HCT116 (cell line): Measurements from ENCODE around the gene OR1J1. TPM values are rescaled to one million over a fixed set of nuclear protein-coding genes. Genes with fewer than 3 reads are reported as not detected.

Experiments
- ATAC-seq: fragments of 200-7000 bp; cut with Tn5 transposase; 2 replicates; pipeline ENCODE4 v1.9.1; 2020; ENCODE audit warnings: mild to moderate bottlenecking, moderate library complexity
- Bru-seq: library from RNA; stranded (reverse); fragments of 400-500 nt; gene quantifications from one replicate; lab custom pipeline; 2021; lab: Mats Ljungman, UMichigan
- BruChase-seq, 2 experiments: library from RNA; stranded (reverse); fragments of 400-500 nt; gene quantifications; one replicate each; lab custom pipeline; 2021; lab: Mats Ljungman, UMichigan
- BruUV-seq: library from RNA; stranded (reverse); fragments of 400-500 nt; replicated peaks from 2 replicates; lab custom pipeline; 2021; lab: Mats Ljungman, UMichigan
- CTCF ChIA-PET: fragments of 300-600 bp; sonication (Branson Sonifier 250); formaldehyde crosslinking; loops from one replicate; lab custom pipeline; 2021; ENCODE audit warnings: antibody characterized with exemption; lab: Charles Lee
- POLR2A ChIA-PET: fragments of 300-600, 350-600 bp; sonication (Branson Sonifier 250); formaldehyde crosslinking; loops from one replicate; lab custom pipeline; 2021; ENCODE audit warnings: antibody characterized with exemption; lab: Charles Lee
- RAD21 ChIA-PET, 2 experiments: fragments of 300-600 bp; sonication (Branson Sonifier 250); formaldehyde crosslinking; loops; one replicate each; lab custom pipeline; 2023; ENCODE audit warnings: low total read pairs in 2 of 2; ENCODE audit not compliant: uncharacterized antibody in 2 of 2, unreplicated experiment in 2 of 2, low non-redundant PET in 1 of 2; lab: Charles Lee
- DNase-seq: peaks from one replicate; pipeline ENCODE4 v3.0.0-alpha.2; 2010; ENCODE audit warnings: low read depth, low spot score
- H2AFZ ChIP-seq: fragments of 200-600 bp; shearing (Covaris generic), sonication (generic); 2 replicates; pipeline ENCODE4 v1.6.1; 2017; ENCODE audit warnings: low read depth, mixed run types, mixed read lengths, antibody characterized with exemption, low read length; ENCODE audit not compliant: poor library complexity, severe bottlenecking
- H3K27ac ChIP-seq: 2 replicates; pipeline ENCODE4 v1.5.1; 2012; ENCODE audit warnings: low read depth, low read length
- H3K27me3 ChIP-seq: fragments of 200-600 bp; sonication (generic); 2 replicates; pipeline ENCODE4 v1.6.1; 2016; ENCODE audit warnings: mixed run types, low read length, mixed read lengths; ENCODE audit not compliant: insufficient read depth
- H3K36me3 ChIP-seq, 2 experiments: fragments of 200-500 bp in 1 of 2; fragments of 200-600 bp in 1 of 2; sonication (Bioruptor generic) in 1 of 2; sonication (generic) in 1 of 2; 2 replicates each; pipeline versions ENCODE4 v1.5.1 to v1.6.1; 2014 to 2016; ENCODE audit warnings: low read length in 2 of 2, inconsistent platforms in 1 of 2, mixed read lengths in 1 of 2, mixed run types in 1 of 2; ENCODE audit not compliant: insufficient read depth in 2 of 2, control insufficient read depth in 1 of 2
- H3K4me1 ChIP-seq, 2 experiments: fragments of 200-600 bp in 1 of 2; sonication (generic) in 1 of 2; 2 replicates each; pipeline versions ENCODE4 v1.5.1 to v1.6.1; 2012 to 2017; ENCODE audit warnings: low read length in 2 of 2, inconsistent platforms in 1 of 2, mild to moderate bottlenecking in 1 of 2, mixed read lengths in 1 of 2, mixed run types in 1 of 2, moderate library complexity in 1 of 2; ENCODE audit not compliant: insufficient read depth in 2 of 2, control insufficient read depth in 1 of 2
- H3K4me2 ChIP-seq: fragments of 200-600 bp; sonication (generic); 2 replicates; pipeline ENCODE4 v1.6.1; 2017; ENCODE audit warnings: mixed run types, low read length, mixed read lengths
- H3K4me3 ChIP-seq, 2 experiments: fragments of 200-600 bp in 1 of 2; sonication (generic) in 1 of 2; replicated peaks in 1 of 2; 2 replicates each; pipeline ENCODE4 v1.5.1; 2011 to 2016; ENCODE audit warnings: low read length in 2 of 2, control low read depth in 1 of 2, low read depth in 1 of 2, mild to moderate bottlenecking in 1 of 2, mixed read lengths in 1 of 2, mixed run types in 1 of 2
- H3K79me2 ChIP-seq: fragments of 200-600 bp; sonication (generic); 2 replicates; pipeline ENCODE4 v1.6.1; 2017; ENCODE audit warnings: mild to moderate bottlenecking, mixed run types, low read length, moderate library complexity, mixed read lengths; ENCODE audit not compliant: insufficient read depth
- H3K9ac ChIP-seq: fragments of 200-600 bp; sonication (generic); 2 replicates; pipeline ENCODE4 v1.6.1; 2016; ENCODE audit warnings: low read length, mixed read lengths
- H3K9me2 ChIP-seq: fragments of 200-600 bp; sonication (generic), shearing (Covaris generic); 2 replicates; pipeline ENCODE4 v1.6.1; 2017; ENCODE audit warnings: mixed run types, mild to moderate bottlenecking, moderate library complexity; ENCODE audit not compliant: insufficient read depth
- H3K9me3 ChIP-seq, 2 experiments: fragments of 200-500 bp in 1 of 2; fragments of 200-600 bp in 1 of 2; sonication (Bioruptor generic) in 1 of 2; sonication (generic) in 1 of 2; 2 replicates each; pipeline ENCODE4 v1.6.1; 2014 to 2017; ENCODE audit warnings: low read length in 2 of 2, mixed read lengths in 2 of 2, inconsistent platforms in 1 of 2, low read depth in 1 of 2, mild to moderate bottlenecking in 1 of 2, mixed run types in 1 of 2, moderate library complexity in 1 of 2; ENCODE audit not compliant: control insufficient read depth in 1 of 2, insufficient read depth in 1 of 2
- H4K20me1 ChIP-seq: fragments of 200-600 bp; sonication (generic), shearing (Covaris generic); 2 replicates; pipeline ENCODE4 v1.6.1; 2017; ENCODE audit warnings: mixed run types, mild to moderate bottlenecking, moderate library complexity; ENCODE audit not compliant: insufficient read depth
- FOSL1 ChIP-seq: IDR thresholded peaks from 2 replicates; pipeline ENCODE4 v1.6.1; 2012; ENCODE audit warnings: low read depth
- SP1 ChIP-seq: IDR thresholded peaks from 2 replicates; pipeline ENCODE4 v1.6.1; 2012; ENCODE audit warnings: low read depth
- intact Hi-C: fragments of 100-400 bp; cut with micrococcal nuclease; formaldehyde crosslinking; loops from 2 replicates; pipeline ENCODE4 v1.10.0; 2022
- long read RNA-seq: library from polyadenylated mRNA; unstranded; transcript quantifications from one replicate; pipeline ENCODE4 v2.0.0, GENCODE V29; 2021; ENCODE audit not compliant: unreplicated experiment
- polyA plus RNA-seq: library from polyadenylated mRNA; unstranded; fragments of >200 nt; gene quantifications from 2 replicates; pipeline ENCODE4 v1.2.1, GENCODE V29; 2012; ENCODE audit warnings: missing spikeins
- total RNA-seq: library from RNA; stranded (reverse); gene quantifications from one replicate; pipeline ENCODE4 v1.2.1, GENCODE V29; 2021; ENCODE audit not compliant: unreplicated experiment
- TF ChIP-seq, protein P1 (sequence below): IDR thresholded peaks from 2 replicates; pipeline ENCODE4 v1.6.1; 2011; ENCODE audit warnings: mild to moderate bottlenecking, low read length, moderate library complexity; ENCODE audit not compliant: insufficient replicate concordance; ENCODE audit errors: extremely low read depth

OR1J1 gene, protein sequence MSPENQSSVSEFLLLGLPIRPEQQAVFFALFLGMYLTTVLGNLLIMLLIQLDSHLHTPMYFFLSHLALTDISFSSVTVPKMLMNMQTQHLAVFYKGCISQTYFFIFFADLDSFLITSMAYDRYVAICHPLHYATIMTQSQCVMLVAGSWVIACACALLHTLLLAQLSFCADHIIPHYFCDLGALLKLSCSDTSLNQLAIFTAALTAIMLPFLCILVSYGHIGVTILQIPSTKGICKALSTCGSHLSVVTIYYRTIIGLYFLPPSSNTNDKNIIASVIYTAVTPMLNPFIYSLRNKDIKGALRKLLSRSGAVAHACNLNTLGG
- not detected for total RNA-seq
- polyA plus RNA-seq: not detected in 2 replicates
- not detected for Bru-seq, nascent RNA
- not detected for BruChase-seq, experiment 1, labeled RNA remaining after a 6-hour chase
- BruChase-seq, experiment 2, labeled RNA remaining after a 2-hour chase: not detected
- long read RNA-seq: 0 reads

DNA sequence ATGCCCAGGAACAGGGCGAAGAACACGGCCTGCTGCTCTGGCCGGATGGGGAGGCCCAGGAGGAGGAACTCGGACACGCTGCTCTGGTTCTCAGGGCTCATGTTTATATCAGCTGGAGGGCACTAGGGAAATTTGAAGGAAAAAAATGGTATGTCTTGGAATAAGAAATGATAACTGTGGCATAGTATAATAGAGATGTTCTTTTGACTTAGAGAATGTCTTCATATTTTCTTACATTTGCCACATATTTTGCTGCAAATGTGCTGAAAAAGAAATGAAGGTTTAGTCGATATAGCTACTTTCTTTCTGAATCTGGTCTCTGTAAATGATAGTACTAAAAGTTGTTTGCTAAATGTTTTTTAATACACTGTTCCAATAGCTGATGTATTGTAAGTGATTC lies at the start of gene OR1J1:
Gene OR1J1, minus strand, starts transcription at position 101 of the 400 bp plus-strand sequence. Its CDS starts 0 bp downstream, at position 101.
- ChIA-PET RAD21 (no interaction called here), CTCF (no interaction called here), POLR2A (no interaction called here)
- no TSS peak for BruUV-seq
- ATAC-seq (no peak), DNase-seq (no peak)
- Histone ChIP-seq H3K9ac (no peak within 1 kb of the TSS), H3K36me3 (no peaks in the 10 kb centered on the region), H3K9me3 (no peaks in the 10 kb centered on the region), H3K27me3 (0 out of 2 replicates have a peak, but pooled peaks cover 19% of the 10 kb centered on the region), H2AFZ (no peak within 1 kb of the TSS), H4K20me1 (no peaks in the 10 kb centered on the region), H3K4me3 (no peak within 1 kb of the TSS), H3K4me2 (no peak within 1 kb of the TSS), H3K79me2 (no peaks in the 10 kb centered on the region), H3K9me2 (no peaks in the 10 kb centered on the region), H3K27ac (no peak within 1 kb of the TSS), H3K4me1 (no peaks in the 10 kb centered on the region)
- no peak for TF ChIP-seq FOSL1
- no peak for TF ChIP-seq SP1
- intact Hi-C loops: no loop called here

DNA sequence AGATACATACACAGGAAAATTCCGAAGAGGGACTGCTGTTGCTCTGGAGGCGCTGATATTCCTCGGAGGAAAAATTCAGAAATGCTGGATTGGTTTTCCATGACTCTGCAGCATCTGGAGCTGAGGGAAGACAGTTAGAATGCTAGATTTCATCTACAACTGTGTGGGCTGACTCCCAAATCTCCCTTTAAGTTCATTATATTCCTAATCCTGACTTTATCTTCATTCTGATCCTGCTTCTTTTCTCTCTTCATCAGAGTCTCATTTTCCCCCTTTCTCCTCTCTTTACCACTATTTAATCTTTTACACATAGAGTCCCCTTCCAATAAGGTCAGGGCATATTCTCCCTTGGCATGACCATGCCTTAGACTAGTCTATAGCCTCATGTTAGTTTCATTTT lies 49.5 kb upstream of the OR1J1 start, which contains the start of gene OR1N1:
Gene OR1N1, minus strand, starts transcription at position 101 of the 400 bp plus-strand sequence. Its CDS starts 0 bp downstream, at position 101.
- no peak within 1 kb of the TSS for H3K9ac ChIP-seq
- H3K27me3 ChIP-seq: peaks cover 24% of the 10 kb centered on the region; the same call in 1 of the 2 replicates
- no peaks in the 10 kb centered on the region for H3K79me2 ChIP-seq
- no peaks in the 10 kb centered on the region for H3K36me3 ChIP-seq
- ATAC-seq: no peak
- H3K9me2 ChIP-seq: no peaks in the 10 kb centered on the region
- RAD21 ChIA-PET: no interaction called here
- H3K4me3 ChIP-seq: no peak within 1 kb of the TSS
- DNase-seq: no peak
- H3K27ac ChIP-seq: no peak within 1 kb of the TSS
- intact Hi-C loops: no loop called here
- POLR2A ChIA-PET: no interaction called here
- BruUV-seq: no TSS peak
- H3K4me2 ChIP-seq: no peak within 1 kb of the TSS
- CTCF ChIA-PET: no interaction called here
- TF ChIP-seq, protein P1, sequence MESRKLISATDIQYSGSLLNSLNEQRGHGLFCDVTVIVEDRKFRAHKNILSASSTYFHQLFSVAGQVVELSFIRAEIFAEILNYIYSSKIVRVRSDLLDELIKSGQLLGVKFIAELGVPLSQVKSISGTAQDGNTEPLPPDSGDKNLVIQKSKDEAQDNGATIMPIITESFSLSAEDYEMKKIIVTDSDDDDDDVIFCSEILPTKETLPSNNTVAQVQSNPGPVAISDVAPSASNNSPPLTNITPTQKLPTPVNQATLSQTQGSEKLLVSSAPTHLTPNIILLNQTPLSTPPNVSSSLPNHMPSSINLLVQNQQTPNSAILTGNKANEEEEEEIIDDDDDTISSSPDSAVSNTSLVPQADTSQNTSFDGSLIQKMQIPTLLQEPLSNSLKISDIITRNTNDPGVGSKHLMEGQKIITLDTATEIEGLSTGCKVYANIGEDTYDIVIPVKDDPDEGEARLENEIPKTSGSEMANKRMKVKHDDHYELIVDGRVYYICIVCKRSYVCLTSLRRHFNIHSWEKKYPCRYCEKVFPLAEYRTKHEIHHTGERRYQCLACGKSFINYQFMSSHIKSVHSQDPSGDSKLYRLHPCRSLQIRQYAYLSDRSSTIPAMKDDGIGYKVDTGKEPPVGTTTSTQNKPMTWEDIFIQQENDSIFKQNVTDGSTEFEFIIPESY: no peak
- no peak for TF ChIP-seq SP1
- TF ChIP-seq, all 23 proteins: peak for 0
- Histone ChIP-seq H2AFZ (no peak within 1 kb of the TSS), H3K9me3 (no peaks in the 10 kb centered on the region), H3K4me1 (no peaks in the 10 kb centered on the region), H4K20me1 (no peaks in the 10 kb centered on the region)
